GM19328 (cell line): ENCODE results near the gene TESK1.
A peak's percentile ranks its signal among the peaks of the same experiment; 100 is the strongest.
"Not testable (repeated sequence)": the region's sequence is repeated elsewhere in the genome, so short reads cannot be mapped to it uniquely, and the experiment has no call there.

Experiments used
- ATAC-seq: cut with Tn5 transposase; IDR thresholded peaks from one replicate; pipeline ENCODE4 v1.9.1; 2021; ENCODE audit warnings: mild to moderate bottlenecking, moderate library complexity; ENCODE audit not compliant: unreplicated experiment

The TESK1 gene

DNA sequence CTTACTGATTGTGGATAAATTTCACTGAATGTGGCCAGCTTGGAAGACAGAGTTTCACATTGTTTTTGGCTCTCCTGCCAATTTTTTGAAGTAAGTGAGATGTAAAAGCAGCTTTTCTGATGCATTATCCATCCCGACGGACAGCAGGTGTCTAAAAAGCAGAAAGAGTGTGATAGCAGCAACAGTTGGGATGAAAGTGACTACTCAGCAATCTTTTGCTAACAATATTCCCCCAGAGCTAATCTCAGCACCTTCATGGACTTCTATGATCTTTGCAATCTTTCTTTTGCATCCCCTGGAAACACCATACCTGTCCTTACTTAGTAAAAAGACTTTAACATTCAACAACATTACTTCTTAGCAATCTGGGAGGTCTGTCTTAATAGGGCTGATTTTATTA, 7.8 kb downstream of the TESK1 start:
- ATAC-seq: no peak

DNA sequence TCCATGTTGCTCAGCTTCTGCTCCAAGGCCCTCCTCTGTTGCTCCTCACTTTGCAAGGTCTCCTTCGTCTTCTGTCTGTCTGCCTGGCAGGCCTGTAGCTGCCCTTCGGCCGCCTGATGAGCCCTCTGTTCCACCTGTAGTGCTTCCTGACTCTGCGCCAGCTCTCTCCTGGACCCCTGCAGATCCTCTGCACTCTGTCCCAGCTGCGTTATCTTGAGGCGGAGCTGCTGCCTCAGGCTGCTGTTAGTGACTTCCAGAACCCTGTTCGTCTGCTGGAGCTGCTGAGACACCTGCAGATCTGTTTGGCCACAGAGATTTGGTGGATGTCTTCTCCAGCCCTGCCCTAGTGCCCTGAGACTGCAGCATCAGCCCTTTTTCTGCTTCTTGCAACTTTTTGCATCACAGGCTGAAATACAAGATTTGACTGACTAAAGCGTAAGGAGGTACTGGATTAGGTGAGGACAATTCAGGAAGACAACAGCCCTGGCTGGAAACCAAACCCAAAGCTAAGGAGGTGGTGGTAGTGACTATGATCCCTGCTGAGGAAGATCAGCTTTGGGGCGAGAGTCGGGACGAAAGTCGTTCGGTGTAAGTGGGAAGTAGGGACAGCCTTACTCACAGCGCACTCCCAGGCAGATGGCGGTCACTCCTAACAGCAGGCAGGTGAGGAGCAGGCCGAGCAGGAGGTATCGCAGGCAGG, 11.1 kb downstream of the TESK1 start:
- ATAC-seq: no peak

GRCh38 chr9:35616681-35617459, 11.8 kb downstream of the TESK1 start:
- ATAC-seq: no peak

- ATAC-seq: no peak
These were observed 12.5 kb downstream of the TESK1 start for GRCh38 chr9:35617548-35617947.

DNA sequence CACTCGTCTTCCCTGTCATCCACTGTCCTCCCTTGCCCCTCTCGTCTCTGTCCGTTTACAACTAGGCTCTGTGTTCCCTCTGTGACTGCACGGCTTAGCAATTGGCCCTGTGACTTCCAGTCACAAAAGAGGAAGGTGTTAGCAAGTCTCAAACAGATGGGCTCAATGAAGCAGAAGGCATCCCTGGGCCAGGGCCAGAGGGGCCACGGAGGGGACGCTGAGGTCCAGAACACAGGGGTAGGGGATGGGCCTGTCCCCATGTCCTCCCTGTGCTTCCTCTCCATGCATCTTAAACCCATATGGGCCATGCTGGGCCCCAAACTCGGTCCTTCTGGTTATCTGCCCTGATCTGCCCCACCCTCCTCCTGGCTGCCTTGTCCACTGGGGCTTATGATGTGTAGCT, 13.3 kb downstream of the TESK1 start, which contains the start of gene CD72:
CD72 (minus strand) TSS at position 89 of the 403 bp plus-strand sequence. CDS start 110 bp downstream, outside the sequence.
- ATAC-seq: no peak

- peak; percentile 41 for ATAC-seq
These were observed 14.1 kb downstream of the TESK1 start for GRCh38 chr9:35618854-35619799.

DNA sequence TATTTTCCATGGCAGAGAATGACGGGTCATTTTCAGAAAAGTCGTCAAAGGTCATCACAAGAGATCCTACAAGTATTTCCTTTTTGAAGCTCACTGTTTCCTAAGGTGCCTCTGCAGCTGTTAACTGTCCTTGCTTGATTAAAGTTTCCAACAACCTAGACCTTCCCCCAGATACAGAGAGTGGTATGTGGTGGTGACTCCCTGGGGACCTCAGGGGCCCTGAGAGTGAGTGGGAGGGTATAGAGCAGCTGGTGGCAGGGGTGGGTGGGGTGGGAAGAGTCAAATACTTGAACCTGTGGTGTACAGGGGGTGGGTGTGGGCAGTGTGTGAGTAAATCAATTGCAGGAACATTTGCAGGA, 14.7 kb downstream of the TESK1 start:
- peak; percentile 44 for ATAC-seq

- no peak for ATAC-seq
These were observed 22.5 kb downstream of the TESK1 start for GRCh38 chr9:35627575-35627974.

DNA sequence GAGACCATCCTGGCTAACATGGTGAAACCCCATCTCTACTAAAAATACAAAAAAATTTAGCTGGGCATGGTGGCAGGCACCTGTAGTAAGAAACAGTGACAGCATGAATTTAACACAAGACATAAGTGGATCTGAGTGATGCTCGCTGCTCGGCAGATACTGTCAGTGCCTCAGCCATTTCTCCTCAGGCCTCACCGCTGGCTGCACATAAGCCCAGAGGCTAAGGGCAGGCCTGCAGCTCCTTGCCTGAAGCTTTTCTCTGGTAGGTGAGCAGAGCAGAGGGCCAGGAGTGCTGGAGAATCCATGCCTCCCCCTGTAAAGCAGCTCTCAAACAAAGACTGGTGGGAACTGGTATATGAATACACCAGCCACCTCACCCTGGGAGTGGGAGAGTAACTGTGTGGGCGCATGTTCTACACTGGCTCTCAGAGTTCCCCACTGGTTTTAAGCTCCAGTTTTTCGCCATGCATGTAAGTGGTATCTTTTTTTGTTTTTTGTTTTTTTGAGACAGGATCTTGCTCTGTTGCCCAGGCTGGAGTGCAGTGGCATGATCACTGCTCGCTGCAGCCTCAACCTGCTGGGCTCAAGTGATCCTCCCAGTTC, 23.4 kb downstream of the TESK1 start:
- no peak for ATAC-seq

GRCh38 chr9:35629597-35629996, 24.5 kb downstream of the TESK1 start:
- no peak for ATAC-seq

DNA sequence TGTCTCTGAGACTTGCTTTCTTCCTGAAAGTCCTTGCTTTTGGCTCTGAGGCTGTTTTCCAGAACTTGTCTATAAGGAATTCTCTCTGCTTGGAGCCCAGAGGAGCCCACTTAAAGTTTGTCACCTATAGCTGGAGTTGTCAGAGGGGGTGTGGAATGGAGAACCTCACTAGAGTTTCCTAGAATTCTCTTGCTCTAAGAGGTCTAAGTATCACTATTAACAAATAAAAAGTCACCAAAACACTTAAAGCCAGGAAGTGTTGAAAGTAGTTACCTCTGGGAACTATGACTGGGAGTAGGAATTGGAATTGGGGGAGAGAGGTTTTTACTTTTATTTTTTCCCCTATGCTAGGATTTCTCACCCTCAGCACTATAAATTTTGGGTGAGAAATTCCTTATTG, 30.7 kb downstream of the TESK1 start:
- no peak for ATAC-seq

GRCh38 chr9:35636135-35636876, 31.2 kb downstream of the TESK1 start:
- no peak for ATAC-seq

DNA sequence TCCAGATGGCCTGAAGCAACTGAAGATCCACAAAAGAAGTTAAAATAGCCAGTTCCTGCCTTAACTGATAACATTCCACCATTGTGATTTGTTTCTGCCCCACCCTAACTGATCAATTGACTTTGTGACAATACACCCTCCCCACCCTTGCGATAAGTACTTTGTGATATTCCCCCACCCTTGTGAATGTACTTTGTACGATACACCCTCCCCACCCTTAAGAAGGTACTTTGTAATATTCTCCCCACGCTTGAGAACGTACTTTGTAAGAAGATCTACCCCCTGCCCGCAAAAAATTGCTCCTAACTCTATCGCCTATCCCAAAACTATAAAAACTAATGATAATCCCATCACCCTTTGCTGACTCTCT, 31.8 kb downstream of the TESK1 start:
- ATAC-seq: not testable (repeated sequence)

DNA sequence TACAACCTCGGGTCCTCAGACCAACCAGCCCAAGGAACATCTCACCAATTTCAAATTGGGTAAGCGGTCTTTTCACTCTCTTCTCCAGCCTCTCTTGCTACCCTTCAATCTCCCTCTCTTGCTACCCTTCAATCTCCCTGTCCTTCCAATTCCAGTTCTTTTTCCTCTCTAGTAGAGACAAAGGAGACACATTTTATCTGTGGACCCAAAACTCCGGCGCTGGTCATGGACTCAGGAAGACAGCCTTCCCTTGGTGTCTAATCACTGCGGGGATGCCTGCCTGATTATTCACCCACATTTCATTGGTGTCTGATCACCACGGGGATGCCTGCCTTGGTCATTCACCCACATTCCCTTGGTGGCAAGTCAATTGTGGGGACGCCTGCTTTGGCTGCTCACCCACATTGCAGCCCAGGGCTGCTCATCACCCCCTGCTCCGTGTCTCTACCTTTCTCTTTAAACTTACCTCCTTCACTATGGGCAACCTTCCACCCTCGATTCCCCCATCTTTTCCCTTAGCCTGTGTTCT, 32.4 kb downstream of the TESK1 start:
- ATAC-seq: not testable (repeated sequence)

- not testable (repeated sequence) for ATAC-seq
These were observed 33.7 kb downstream of the TESK1 start for GRCh38 chr9:35638751-35639150.

- not testable (repeated sequence) for ATAC-seq
These were observed 34.2 kb downstream of the TESK1 start for GRCh38 chr9:35639225-35639624.

GRCh38 chr9:35639631-35640030, 34.6 kb downstream of the TESK1 start:
- ATAC-seq: no peak

GRCh38 chr9:35640431-35640830, 35.4 kb downstream of the TESK1 start:
- not testable (repeated sequence) for ATAC-seq

DNA sequence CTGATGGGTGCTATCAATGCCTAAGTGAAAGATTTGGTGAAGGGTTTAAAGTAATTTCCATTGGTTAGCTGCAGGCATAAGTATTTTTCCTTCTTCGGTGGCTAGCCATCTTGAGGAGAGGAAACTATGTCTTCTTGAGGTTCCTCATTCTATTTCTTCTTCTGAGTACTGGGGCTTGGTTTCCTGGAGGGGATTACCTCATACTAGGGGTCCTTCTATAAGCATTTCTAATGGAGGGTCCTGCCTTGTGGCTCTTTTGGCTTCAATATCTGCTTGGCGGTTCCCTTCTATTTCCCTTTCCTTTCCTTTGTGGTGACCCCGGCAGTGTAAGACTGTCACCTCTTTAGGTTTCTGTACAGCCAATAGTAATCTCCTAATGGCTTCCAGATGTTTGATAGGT, 36.4 kb downstream of the TESK1 start:
- ATAC-seq: not testable (repeated sequence)

- no peak for ATAC-seq
These were observed 38.0 kb downstream of the TESK1 start for GRCh38 chr9:35643046-35643445.
